ENCODE data around the gene CLEC4D.
"Not testable (repeated sequence)": the region's sequence is repeated elsewhere in the genome, so short reads cannot be mapped to it uniquely, and the experiment has no call there.

The CLEC4D gene

GRCh38 chr12:8559676-8560075 lies 46.4 kb downstream of the CLEC4D start:
- Histone ChIP-seq H3K9ac (ENCODE audit: low read depth, low read length) (no peak overlapping the region), H3K27ac (ENCODE audit: low read depth, low read length) (no peak overlapping the region), H3K36me3 (ENCODE audit: control insufficient read depth, insufficient read depth, low read length) (no peaks in the 10 kb centered on the region), H3K4me3 (ENCODE audit: low read depth, low read length) (no peak overlapping the region), H3K27me3 (ENCODE audit: control insufficient read depth, insufficient read depth, low read length) (no peaks in the 10 kb centered on the region), H3K4me1 (ENCODE audit: control insufficient read depth, insufficient read depth, low read length) (peaks cover 29% of the 10 kb centered on the region), H3K9me3 (ENCODE audit: control insufficient read depth, insufficient read depth, low read length) (0 out of 2 replicates have a peak, but pooled peaks cover 5% of the 10 kb centered on the region)

- Histone ChIP-seq H3K4me3 (ENCODE audit: low read depth, low read length) (no peak overlapping the region), H3K9me3 (ENCODE audit: control insufficient read depth, insufficient read depth, low read length) (0 out of 2 replicates have a peak, but pooled peaks cover 5% of the 10 kb centered on the region), H3K27ac (ENCODE audit: low read depth, low read length) (no peak overlapping the region), H3K4me1 (ENCODE audit: control insufficient read depth, insufficient read depth, low read length) (peaks cover 33% of the 10 kb centered on the region), H3K27me3 (ENCODE audit: control insufficient read depth, insufficient read depth, low read length) (no peaks in the 10 kb centered on the region), H3K9ac (ENCODE audit: low read depth, low read length) (no peak overlapping the region), H3K36me3 (ENCODE audit: control insufficient read depth, insufficient read depth, low read length) (no peaks in the 10 kb centered on the region)
These were observed 47.7 kb downstream of the CLEC4D start for GRCh38 chr12:8561011-8561410.

DNA sequence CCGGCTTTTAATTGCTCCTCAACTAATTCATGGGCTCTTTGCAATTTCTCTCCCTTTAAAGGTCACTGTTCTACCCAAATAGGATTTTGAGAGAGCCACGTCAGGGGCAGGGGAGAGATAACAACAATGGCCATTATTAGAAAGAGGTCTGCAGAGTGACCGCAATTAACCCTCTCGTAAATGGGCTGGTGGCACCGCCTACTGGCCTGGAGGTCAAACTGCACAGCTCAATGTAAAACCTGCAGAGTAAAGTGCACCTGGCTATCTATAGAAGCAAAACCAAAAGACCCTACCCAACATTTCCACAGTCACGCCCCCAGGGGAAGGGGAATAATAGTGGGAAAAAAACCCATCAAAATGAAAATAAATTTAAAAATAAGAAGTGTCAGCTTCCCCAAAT lies 49.0 kb downstream of the CLEC4D start:
- no peaks in the 10 kb centered on the region for H3K27me3 ChIP-seq (ENCODE audit: control insufficient read depth, insufficient read depth, low read length)
- H3K27ac ChIP-seq (ENCODE audit: low read depth, low read length), result no peak overlapping the region
- no peak overlapping the region for H3K9ac ChIP-seq (ENCODE audit: low read depth, low read length)
- H3K9me3 ChIP-seq (ENCODE audit: control insufficient read depth, insufficient read depth, low read length), result peaks cover 7% of the 10 kb centered on the region
- no peak overlapping the region; the same call in 1 of the 2 replicates for H3K4me3 ChIP-seq (ENCODE audit: low read depth, low read length)
- H3K36me3 ChIP-seq (ENCODE audit: control insufficient read depth, insufficient read depth, low read length), result no peaks in the 10 kb centered on the region
- peaks cover 30% of the 10 kb centered on the region for H3K4me1 ChIP-seq (ENCODE audit: control insufficient read depth, insufficient read depth, low read length)

DNA sequence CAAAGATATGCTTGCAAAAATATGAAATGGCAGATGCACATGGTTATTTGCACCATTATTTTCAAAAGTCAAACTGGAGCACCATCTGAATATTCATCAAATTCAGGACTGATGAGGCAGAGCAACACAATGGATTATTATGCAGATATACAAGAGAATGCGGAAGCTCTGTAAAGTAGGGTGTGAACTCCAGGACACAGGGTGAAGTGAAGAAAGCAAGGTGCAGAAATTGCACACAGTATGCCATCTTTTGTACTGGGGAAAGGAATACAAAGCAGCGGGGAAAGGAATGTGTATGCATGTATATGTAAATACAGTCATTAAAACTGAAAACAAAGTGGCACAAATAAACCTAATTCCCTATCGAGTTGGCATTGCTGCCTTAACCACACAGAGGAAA lies 50.1 kb downstream of the CLEC4D start:
- Histone ChIP-seq H3K4me3 (ENCODE audit: low read depth, low read length) (no peak overlapping the region), H3K27me3 (ENCODE audit: control insufficient read depth, insufficient read depth, low read length) (no peaks in the 10 kb centered on the region), H3K36me3 (ENCODE audit: control insufficient read depth, insufficient read depth, low read length) (no peaks in the 10 kb centered on the region), H3K9ac (ENCODE audit: low read depth, low read length) (no peak overlapping the region), H3K9me3 (ENCODE audit: control insufficient read depth, insufficient read depth, low read length) (peaks cover 11% of the 10 kb centered on the region), H3K27ac (ENCODE audit: low read depth, low read length) (peak overlapping the region; percentile 71), H3K4me1 (ENCODE audit: control insufficient read depth, insufficient read depth, low read length) (peaks cover 30% of the 10 kb centered on the region)

- Histone ChIP-seq H3K9ac (ENCODE audit: low read depth, low read length) (no peak overlapping the region), H3K27ac (ENCODE audit: low read depth, low read length) (no peak overlapping the region), H3K4me3 (ENCODE audit: low read depth, low read length) (no peak overlapping the region), H3K4me1 (ENCODE audit: control insufficient read depth, insufficient read depth, low read length) (peaks cover 30% of the 10 kb centered on the region), H3K9me3 (ENCODE audit: control insufficient read depth, insufficient read depth, low read length) (peaks cover 11% of the 10 kb centered on the region), H3K27me3 (ENCODE audit: control insufficient read depth, insufficient read depth, low read length) (no peaks in the 10 kb centered on the region), H3K36me3 (ENCODE audit: control insufficient read depth, insufficient read depth, low read length) (no peaks in the 10 kb centered on the region)
These were observed 51.4 kb downstream of the CLEC4D start for GRCh38 chr12:8564656-8565055.

DNA sequence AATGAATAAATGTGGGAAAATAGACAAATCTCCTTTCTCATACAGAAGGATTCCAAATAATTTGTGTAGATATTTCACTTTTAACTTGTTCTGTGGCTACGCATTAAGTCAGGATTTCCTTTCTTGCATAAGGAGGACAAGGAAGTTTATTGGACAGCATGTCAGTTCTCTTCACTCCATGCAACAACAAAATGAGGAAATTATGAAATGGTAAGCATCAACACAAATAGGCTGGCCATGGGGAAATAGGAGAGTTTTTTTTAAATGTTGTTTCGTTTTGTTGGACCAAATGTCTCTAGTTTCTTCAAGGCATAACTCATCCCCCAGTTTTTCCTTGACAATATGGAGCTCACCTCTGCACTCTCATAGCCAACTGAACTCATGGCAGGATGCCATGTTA lies 52.7 kb downstream of the CLEC4D start:
- H3K9me3 ChIP-seq (ENCODE audit: control insufficient read depth, insufficient read depth, low read length), result peaks cover 11% of the 10 kb centered on the region
- H3K36me3 ChIP-seq (ENCODE audit: control insufficient read depth, insufficient read depth, low read length); H3K27me3 ChIP-seq (ENCODE audit: control insufficient read depth, insufficient read depth, low read length); H3K4me3 ChIP-seq (ENCODE audit: low read depth, low read length); H3K9ac ChIP-seq (ENCODE audit: low read depth, low read length); H3K27ac ChIP-seq (ENCODE audit: low read depth, low read length): not testable (repeated sequence)
- peaks cover 30% of the 10 kb centered on the region for H3K4me1 ChIP-seq (ENCODE audit: control insufficient read depth, insufficient read depth, low read length)

- Histone ChIP-seq H3K9ac (ENCODE audit: low read depth, low read length) (no peak overlapping the region), H3K4me1 (ENCODE audit: control insufficient read depth, insufficient read depth, low read length) (peaks cover 30% of the 10 kb centered on the region), H3K27me3 (ENCODE audit: control insufficient read depth, insufficient read depth, low read length) (no peaks in the 10 kb centered on the region), H3K36me3 (ENCODE audit: control insufficient read depth, insufficient read depth, low read length) (no peaks in the 10 kb centered on the region), H3K4me3 (ENCODE audit: low read depth, low read length) (no peak overlapping the region), H3K27ac (ENCODE audit: low read depth, low read length) (no peak overlapping the region), H3K9me3 (ENCODE audit: control insufficient read depth, insufficient read depth, low read length) (peaks cover 11% of the 10 kb centered on the region)
These were observed 53.2 kb downstream of the CLEC4D start for GRCh38 chr12:8566525-8566924.

Measured in HUES48 (cell line).